A673 (cell line): ENCODE results near the gene TRAF7. TPM values are rescaled to one million over a fixed set of nuclear protein-coding genes. Genes with fewer than 3 reads are reported as not detected.
A peak's percentile ranks its signal among the peaks of the same experiment; 100 is the strongest.

Source experiments
- BruUV-seq: library from RNA; stranded (reverse); fragments of 400-500 nt; replicated peaks from 2 replicates; lab custom pipeline; 2021; lab: Mats Ljungman, UMichigan
- CTCF ChIA-PET: fragments of 300-600 bp; sonication (Branson Sonifier 250); formaldehyde crosslinking; loops from one replicate; lab custom pipeline; 2022; ENCODE audit warnings: antibody characterized with exemption; lab: Charles Lee
- POLR2A ChIA-PET: fragments of 300-600 bp; sonication (Branson Sonifier 250); formaldehyde crosslinking; loops from one replicate; lab custom pipeline; 2022; ENCODE audit warnings: antibody characterized with exemption; ENCODE audit not compliant: low non-redundant PET; lab: Charles Lee
- DNase-seq: peaks from one replicate; pipeline ENCODE4 v3.0.0-alpha.2; 2015; ENCODE audit warnings: low spot score
- H3K27ac ChIP-seq: fragments of 200-600 bp; sonication (generic); 2 replicates; pipeline ENCODE4 v1.5.1; 2016; ENCODE audit warnings: mixed run types, low read depth, mild to moderate bottlenecking, mixed read lengths, antibody characterized with exemption, low read length; ENCODE audit not compliant: poor library complexity, severe bottlenecking
- H3K27me3 ChIP-seq: fragments of 200-600 bp; sonication (generic); replicated peaks from 2 replicates; pipeline ENCODE4 v1.6.1; 2017; ENCODE audit warnings: mixed run types, low read depth, mild to moderate bottlenecking, mixed read lengths, antibody characterized with exemption, low read length; ENCODE audit not compliant: insufficient read depth, poor library complexity
- H3K36me3 ChIP-seq: fragments of 200-600 bp; sonication (generic); 2 replicates; pipeline ENCODE4 v1.6.1; 2016; ENCODE audit warnings: mixed run types, mild to moderate bottlenecking, mixed read lengths, antibody characterized with exemption, low read length; ENCODE audit not compliant: insufficient read depth, poor library complexity, severe bottlenecking
- H3K4me1 ChIP-seq: fragments of 200-600 bp; sonication (generic); 2 replicates; pipeline ENCODE4 v1.6.1; 2017; ENCODE audit warnings: mixed run types, mild to moderate bottlenecking, mixed read lengths, antibody characterized with exemption, low read length; ENCODE audit not compliant: insufficient read depth, poor library complexity, severe bottlenecking
- H3K4me3 ChIP-seq: fragments of 200-600 bp; sonication (generic); 2 replicates; pipeline ENCODE4 v1.5.1; 2016; ENCODE audit warnings: low read depth, mixed run types, mild to moderate bottlenecking, mixed read lengths, low read length; ENCODE audit not compliant: poor library complexity, severe bottlenecking
- H3K9me3 ChIP-seq: fragments of 200-600 bp; sonication (generic); 2 replicates; pipeline ENCODE4 v1.6.1; 2016; ENCODE audit warnings: mixed run types, low read depth, mild to moderate bottlenecking, mixed read lengths, antibody characterized with exemption, low read length; ENCODE audit not compliant: poor library complexity, severe bottlenecking
- EZH2 ChIP-seq: fragments of 200-600 bp; sonication (generic); IDR thresholded peaks from 2 replicates; pipeline ENCODE4 v1.6.1; 2017; ENCODE audit warnings: borderline replicate concordance, low read depth, mild to moderate bottlenecking, mixed read lengths, antibody characterized with exemption, low read length; ENCODE audit not compliant: poor library complexity, severe bottlenecking
- intact Hi-C: fragments of 100-400 bp; cut with micrococcal nuclease; formaldehyde crosslinking; loops from one replicate; pipeline ENCODE4 v1.10.0; 2022; ENCODE audit not compliant: unreplicated experiment
- total RNA-seq: library from RNA; stranded (reverse); gene quantifications from 2 replicates; pipeline ENCODE4 v1.2.3, GENCODE V29; 2021
- TF ChIP-seq, protein P1 (sequence below): fragments of 300-800, 200-600 bp; sonication (generic); conservative IDR thresholded peaks from 2 replicates; pipeline ENCODE4 v1.5.1; 2017; ENCODE audit warnings: low read depth, mild to moderate bottlenecking, antibody characterized with exemption, low read length, moderate library complexity, mixed read lengths

TRAF7 gene
- total RNA-seq, 1 experiment from 2014 or later = 96.7 TPM

DNA sequence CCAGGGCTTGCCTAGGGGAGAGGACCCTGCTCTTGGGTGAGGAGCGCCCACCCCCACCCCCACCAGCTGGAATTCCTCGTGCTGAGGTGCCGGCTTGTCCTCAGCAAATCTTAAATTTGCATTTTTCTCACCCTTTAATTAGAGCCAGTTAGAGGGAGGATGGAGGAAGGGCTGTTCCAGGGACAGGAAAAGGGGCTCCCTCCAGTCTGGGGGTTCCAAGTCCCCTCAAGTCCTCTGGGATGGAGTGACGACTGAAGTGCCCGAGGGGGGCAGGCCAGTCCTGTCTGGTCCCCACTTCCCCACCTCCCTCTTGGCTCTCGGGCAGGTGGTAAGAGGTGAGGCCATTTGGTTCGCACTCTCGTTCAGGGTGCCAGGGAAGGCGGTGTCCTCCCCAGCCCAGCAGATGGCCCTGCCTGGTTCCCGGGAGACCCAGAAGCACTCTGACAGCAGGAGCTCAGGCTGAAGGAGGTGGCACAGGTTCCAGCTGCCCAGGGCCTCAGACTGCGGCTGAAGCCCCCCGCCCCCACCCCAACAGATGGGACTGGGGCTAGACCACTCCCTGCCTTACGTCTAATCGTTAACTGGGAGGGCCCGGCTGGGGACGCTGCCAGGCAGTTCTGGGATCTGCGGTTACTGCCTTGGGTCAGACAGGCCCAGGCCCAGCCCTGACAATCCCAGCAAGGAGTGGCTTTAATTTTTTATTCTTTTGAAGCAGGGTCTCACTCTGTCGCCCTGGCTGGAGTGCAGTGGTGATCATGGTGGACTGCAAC lies 5.0 kb upstream of the TRAF7 start:
- ChIA-PET CTCF (interaction anchor here (0.6 to 0.7 kb wide), 3 partner anchors 94 to 895 kb away, joined by 3 to 6 read pairs (median 3); no protein-coding TSS in a partner anchor), POLR2A (no interaction called here)
- TF ChIP-seq, protein P1, sequence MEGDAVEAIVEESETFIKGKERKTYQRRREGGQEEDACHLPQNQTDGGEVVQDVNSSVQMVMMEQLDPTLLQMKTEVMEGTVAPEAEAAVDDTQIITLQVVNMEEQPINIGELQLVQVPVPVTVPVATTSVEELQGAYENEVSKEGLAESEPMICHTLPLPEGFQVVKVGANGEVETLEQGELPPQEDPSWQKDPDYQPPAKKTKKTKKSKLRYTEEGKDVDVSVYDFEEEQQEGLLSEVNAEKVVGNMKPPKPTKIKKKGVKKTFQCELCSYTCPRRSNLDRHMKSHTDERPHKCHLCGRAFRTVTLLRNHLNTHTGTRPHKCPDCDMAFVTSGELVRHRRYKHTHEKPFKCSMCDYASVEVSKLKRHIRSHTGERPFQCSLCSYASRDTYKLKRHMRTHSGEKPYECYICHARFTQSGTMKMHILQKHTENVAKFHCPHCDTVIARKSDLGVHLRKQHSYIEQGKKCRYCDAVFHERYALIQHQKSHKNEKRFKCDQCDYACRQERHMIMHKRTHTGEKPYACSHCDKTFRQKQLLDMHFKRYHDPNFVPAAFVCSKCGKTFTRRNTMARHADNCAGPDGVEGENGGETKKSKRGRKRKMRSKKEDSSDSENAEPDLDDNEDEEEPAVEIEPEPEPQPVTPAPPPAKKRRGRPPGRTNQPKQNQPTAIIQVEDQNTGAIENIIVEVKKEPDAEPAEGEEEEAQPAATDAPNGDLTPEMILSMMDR = no peak
- no peak for TF ChIP-seq EZH2
- no peaks in the 10 kb centered on the region for H3K9me3 ChIP-seq
- no peaks in the 10 kb centered on the region for H3K27me3 ChIP-seq
- H3K4me3 ChIP-seq = no peak overlapping the region
- peak; percentile 75 for DNase-seq
- peaks cover 50% of the 10 kb centered on the region for H3K4me1 ChIP-seq
- H3K27ac ChIP-seq = peak overlapping the region; percentile 55
- intact Hi-C loops = loop anchor here (5.0 kb wide), 1 partner anchor 128 kb away; no protein-coding TSS in a partner anchor
- no TSS peak for BruUV-seq
- H3K36me3 ChIP-seq = peaks cover 40% of the 10 kb centered on the region

DNA sequence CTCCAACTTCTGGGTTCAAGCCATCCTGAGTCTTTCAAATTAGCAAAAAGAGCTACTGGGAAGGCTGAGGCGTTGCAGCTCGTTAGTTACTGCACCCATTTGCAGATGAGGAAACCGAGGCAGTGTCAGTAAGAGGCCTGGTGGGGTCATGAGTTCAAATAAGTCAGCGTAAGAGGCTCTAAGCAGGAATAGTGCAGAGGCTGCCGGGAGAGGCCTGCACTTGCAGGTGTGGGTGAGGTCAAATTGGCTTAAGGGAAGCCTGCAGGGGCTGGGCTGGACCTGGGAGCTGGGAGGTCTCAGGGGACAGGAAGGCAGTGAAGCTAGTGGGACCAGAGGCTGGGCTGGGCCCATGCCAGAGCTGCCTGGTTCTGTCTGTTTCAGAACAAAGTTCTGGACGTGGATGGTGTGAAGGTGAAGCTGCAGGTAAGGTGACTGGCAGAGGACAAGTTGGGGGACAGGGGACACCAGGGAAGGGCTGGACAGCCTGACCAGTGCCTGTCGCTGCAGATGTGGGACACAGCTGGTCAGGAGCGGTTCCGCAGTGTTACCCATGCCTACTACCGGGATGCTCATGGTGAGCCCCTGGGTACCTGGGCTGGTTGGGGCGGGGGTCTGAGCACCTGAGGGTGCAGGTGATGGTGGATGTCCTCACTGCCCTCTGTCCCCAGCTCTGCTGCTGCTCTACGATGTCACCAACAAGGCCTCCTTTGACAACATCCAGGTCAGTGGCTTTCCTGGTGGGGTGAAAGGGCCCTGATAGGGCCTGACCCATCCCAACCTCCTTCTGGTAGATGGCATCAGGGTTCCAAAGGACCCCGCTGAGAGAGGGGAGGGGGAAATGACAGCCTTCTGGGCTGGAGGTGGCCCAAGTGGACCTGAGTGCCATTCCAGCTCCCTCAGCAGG lies 4.1 kb upstream of the TRAF7 start:
- H3K9me3 ChIP-seq = no peaks in the 10 kb centered on the region
- intact Hi-C loops = loop anchor here (5.0 kb wide), 1 partner anchor 129 kb away; no protein-coding TSS in a partner anchor
- POLR2A ChIA-PET = no interaction called here
- no peaks in the 10 kb centered on the region for H3K27me3 ChIP-seq
- H3K27ac ChIP-seq = peak overlapping the region; percentile 55
- peak overlapping the region; percentile 11 for H3K4me3 ChIP-seq
- no TSS peak for BruUV-seq
- TF ChIP-seq EZH2 = no peak
- TF ChIP-seq, protein P1 = no peak
- CTCF ChIA-PET = interaction anchor here (0.6 kb wide), 2 partner anchors 11 to 128 kb away, joined by 3 to 4 read pairs; no protein-coding TSS in a partner anchor
- peaks cover 50% of the 10 kb centered on the region for H3K4me1 ChIP-seq
- DNase-seq = no peak
- H3K36me3 ChIP-seq = peaks cover 40% of the 10 kb centered on the region
